KBM-7 (cell line): ENCODE data around the gene CTIF.

Experiments used
- DNase-seq: peaks from one replicate; pipeline ENCODE4 v3.0.0-alpha.2; 2015
- in situ Hi-C: fragments of 300-500 bp; cut with MboI; formaldehyde crosslinking; loops from 2 replicates; pipeline ENCODE4 v1.14.3; 2020; ENCODE audit warnings: low sequenced_read_pairs, low pct_unique_long_range_greater_than_20kb, mixed read lengths

Gene CTIF

GRCh38 chr18:48790226-48790863 lies 251.5 kb downstream of the CTIF start:
- DNase-seq: no peak
- in situ Hi-C loops: no loop called here

GRCh38 chr18:48790869-48791635 lies 252.2 kb downstream of the CTIF start:
- in situ Hi-C loops: no loop called here
- no peak for DNase-seq

GRCh38 chr18:48791636-48792105 lies 252.8 kb downstream of the CTIF start:
- in situ Hi-C loops: no loop called here
- no peak for DNase-seq

DNA sequence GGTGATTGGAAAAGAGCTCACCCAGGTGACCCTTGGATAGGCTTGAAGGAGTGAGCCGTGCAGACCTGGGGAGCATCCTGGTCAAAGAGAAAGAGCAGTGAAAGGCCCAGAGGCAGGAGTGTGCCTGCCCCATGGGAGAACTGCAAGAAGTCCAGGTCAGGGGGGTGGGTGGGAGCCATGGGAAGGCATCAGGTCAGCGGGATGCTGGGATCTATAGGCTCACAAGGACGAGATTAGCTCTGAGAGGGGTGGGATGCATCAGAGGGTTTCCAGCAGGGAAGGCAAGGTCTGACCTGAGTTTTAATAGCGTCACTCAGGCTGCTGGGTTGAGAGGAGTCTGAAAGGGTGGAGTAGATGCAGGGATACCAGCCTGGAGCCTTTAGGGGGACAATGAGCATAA lies 253.3 kb downstream of the CTIF start:
- no peak for DNase-seq
- in situ Hi-C loops: no loop called here

- in situ Hi-C loops: no loop called here
- DNase-seq: no peak
Observed at GRCh38 chr18:48792611-48793380, 254.0 kb downstream of the CTIF start.

DNA sequence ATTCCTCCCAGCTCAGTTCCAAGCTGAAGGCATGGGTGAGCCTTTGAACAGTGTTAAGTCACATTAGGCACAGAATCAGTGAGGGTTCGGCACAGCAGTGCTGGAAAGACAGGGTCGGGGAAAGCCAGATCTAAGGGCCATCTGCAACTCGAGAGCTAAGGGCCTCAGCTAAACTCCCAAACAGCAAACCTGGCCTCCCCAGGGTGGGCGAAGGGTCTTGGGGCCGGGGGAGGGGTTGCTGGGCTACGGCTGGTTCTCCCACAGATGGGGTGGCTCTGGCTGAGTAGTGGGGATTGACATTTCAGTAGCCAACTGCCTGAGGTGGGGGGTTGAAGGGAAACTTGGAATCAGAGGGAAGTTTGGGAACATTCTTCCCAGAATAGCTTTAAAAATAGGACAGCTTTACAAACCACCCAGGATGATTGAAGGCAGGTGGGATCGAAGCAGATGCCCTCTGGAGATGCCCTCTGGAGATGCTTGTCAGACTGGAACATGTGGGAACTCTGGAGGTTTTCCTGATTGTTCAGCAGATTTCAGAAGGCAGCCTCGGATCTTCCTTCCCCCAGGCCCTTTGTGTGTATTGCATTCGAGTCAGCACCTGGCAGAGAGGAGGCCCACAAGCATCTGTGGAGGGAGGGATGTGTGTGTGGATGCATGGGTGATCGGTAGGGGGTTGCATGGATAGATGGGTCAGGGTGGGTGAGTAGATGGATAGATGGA lies 255.6 kb downstream of the CTIF start:
- DNase-seq: no peak
- in situ Hi-C loops: no loop called here

- in situ Hi-C loops: no loop called here
- DNase-seq: no peak
Observed at GRCh38 chr18:48795696-48796095, 256.9 kb downstream of the CTIF start.

DNA sequence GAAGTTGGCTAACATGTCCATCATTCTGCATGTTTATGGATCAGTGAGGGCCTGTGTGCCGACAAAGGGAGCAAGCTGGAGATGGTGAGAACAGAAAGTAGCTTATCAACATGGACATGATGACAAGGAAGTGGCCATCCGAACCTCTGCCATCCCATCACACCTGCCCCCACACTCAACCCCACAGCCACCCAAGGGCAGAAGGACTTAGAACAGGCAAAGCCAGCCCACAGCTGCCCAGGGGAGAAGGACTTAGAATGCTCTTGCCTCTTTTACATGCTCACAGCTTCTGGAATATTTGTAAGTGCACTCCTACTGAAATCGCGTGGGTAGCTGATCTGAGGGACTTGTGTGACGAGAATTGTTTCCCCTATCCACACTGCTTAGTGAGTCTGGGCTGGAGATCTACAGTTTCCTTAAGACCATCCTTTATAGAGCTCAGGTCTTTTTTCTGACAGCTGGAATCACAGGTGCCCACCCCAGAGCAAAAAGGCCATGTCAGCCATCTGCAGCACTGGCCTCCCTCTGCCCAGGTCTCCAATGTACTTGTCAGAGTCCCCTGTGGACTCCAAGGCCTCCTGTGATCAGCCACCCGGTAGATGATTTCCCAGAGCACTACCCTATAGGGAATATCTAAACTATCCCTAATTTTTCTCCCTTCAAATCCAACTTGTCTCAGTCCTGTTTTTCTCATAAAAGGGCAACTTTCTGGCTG lies 257.8 kb downstream of the CTIF start:
- in situ Hi-C loops: no loop called here
- no peak for DNase-seq

DNA sequence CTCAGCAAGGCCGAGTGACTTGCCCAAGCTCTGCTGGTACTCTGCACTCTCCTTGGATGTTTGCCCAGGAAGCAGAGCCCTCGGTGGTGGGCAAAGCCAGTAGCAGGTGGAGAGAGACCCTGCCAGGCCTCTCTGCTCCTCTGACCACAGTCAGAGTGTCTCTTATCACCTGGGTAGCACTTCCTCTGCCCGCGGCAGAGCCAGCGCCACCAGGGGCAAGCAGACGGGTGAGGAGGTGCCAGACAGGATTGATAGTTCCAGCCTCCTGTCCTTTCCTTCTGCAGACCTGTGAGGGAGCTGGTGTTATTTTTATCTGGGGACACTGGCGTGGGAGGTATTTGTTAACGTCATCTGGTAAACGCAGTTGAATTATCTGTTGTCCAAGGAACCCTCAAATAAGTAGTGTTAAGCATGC lies 259.0 kb downstream of the CTIF start:
- in situ Hi-C loops: no loop called here
- no peak for DNase-seq

DNA sequence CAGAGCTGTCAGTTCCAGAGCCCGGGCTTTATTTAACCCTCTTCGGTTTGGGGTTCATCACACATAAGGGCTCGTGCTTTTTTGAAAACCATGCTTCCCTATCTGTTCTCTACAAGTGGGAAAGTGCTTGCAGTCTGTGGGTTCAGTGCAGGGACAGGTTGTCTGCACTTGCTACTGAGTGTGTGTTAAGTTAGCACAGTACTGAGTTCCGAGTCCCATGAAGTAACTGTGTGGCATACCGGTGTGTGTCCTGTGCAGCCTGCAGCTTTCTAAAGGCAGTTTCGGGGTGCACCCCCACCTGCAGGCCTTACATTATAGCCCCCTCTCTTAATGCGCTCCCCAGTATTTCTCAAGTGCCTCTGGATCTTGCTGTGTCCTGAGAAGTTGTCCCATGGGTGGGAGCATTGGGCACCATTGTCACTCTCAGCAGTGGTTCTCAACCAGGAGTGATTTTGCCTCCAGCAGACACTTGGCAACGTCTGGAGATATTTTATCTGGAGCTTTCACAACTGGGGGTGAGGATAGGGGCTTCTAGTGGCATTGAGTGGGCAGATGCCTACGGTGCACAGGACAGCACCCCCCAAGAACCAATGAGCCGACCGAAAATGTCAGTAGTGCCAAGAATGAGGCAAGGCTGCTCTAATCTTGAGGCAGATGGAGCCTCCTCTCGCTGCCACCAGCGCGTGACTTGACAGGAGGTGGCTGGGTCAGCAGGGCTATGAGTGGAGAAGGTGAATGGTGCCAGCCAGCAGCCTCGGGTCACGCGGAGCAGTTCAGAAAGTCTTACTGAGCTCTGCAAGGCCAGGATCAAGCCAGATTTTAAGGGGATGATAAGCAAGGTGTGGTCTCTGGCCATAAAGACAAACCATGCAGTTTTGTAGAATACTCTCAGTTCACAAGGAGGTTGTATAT lies 259.8 kb downstream of the CTIF start:
- in situ Hi-C loops: no loop called here
- no peak for DNase-seq

DNA sequence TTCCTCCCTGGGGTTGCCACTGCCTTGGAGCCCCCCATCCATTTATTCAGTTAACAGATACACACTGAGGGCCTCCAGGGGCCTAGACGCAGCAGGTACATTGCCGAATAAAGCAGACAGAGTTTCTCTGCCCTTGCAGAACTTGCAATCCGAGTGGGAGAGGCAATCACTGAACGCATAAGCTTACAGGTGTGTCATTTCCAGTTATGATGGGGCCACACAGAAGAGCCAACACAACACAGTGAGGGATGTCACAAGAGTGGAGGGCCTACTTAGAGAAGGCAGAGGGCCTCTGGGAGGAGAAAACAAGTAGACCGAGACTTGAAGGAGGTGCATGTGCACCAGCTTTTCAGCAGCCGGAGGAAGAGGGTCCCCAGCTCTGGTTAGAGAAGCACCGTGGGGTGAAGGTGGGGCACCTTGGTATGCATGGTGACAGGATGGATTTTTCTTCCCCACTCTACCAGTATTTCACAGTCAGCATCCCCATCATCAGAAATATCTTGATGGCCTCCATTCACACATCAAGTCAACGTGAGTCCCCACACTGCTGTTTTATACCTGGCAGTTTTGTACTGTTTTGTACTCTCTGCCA lies 261.0 kb downstream of the CTIF start:
- DNase-seq: no peak
- in situ Hi-C loops: no loop called here

DNA sequence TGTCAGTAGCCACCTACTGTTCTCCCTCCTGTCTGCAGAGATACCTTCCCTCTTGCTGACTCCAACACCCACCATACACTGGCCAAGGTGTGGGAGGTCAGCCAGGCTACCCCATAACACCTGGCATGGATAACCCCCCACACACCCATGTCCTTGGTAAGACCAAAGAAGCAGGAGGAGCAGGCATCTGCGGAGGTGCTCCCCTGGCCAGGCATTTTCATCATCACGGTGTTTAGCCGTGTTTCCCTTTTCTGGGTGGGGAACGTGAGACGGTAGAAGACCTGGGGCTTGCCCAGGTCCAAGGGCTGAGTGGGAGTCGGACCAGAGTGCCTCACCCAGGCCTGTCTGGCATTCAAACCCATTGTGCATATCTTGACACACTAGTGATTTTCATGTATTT lies 261.6 kb downstream of the CTIF start:
- DNase-seq: no peak
- in situ Hi-C loops: no loop called here

- in situ Hi-C loops: no loop called here
- DNase-seq: no peak
Observed at GRCh38 chr18:48800876-48801727, 262.3 kb downstream of the CTIF start.

DNA sequence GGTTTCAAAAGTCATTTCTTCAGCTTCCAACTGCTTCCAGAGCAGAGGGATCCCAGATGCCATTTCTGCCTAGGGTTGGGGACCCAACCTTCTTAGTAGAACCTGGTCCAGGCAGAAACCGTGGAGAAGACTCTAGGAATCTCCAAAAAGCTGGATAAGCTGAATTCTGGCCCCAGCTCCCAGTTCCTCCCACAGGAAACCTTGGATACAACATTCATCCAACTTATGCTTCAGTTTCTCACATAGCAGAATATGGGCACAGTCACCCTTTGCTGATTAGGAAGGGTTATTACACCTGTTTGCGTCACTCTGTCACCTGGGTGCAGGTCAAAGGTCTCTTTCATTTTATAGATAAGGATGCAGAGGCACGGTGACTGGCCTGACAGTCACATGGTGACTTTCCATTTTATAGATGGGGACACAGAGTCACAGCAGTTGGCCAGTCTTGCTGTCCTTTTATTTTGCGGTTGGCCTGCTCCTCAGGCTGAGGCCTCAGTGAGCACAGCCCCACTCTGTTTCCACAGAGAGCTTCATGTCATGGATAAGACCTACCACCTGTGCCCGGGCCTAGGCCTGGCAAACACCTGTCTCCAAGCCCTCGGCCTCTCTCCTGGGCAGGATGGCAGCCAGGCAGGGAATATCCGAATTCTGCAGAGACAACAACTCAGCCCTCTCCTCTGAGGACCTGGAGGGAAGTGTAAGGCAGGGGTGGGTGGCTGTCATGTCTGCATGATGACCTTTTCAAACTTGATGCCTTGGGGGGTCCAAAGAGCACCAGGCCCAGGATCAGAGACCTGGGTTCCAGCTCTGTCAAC lies 263.1 kb downstream of the CTIF start:
- in situ Hi-C loops: no loop called here
- DNase-seq: no peak

DNA sequence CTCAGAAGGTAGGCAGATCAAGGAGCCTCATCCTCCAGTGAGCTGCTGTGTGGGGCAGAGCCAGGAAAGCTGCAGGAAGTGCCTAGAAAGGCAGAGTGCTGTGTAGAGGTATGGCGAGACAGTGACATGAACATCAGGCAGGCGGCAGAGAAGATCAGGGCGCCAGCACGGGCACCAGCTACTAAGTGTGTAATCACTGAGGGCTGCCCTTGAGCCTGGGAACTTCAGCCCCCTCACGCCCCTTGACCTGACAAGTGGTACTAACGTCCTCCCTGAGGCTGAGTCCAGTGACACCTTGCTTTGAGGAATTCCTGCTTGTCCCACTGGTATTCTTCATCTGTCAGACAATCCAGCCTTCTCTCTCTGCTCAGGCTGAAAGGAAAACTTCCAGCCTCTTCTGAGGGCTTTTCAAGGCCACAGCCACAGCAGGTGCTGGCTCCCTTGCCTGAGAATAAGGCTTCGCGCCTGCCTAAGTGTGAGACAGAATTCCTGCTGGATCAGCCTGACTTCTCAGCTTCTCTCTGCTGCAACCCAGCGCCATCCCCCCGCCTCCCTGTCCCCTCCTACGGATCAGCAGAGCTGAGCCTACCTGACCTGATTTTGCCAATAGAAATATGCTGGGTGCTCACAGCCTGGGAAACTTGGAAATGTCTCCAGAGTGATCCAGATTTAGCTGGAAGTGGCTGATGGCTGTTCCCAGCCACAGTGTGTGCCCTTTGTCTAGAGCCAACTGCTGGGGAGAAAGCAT lies 263.9 kb downstream of the CTIF start:
- in situ Hi-C loops: no loop called here

More for the DNA sequence above, 263.9 kb downstream of the CTIF start:
- no peak for DNase-seq
